IMR-90 (cell line): ENCODE data around the gene SURF4. TPM values are rescaled to one million over a fixed set of nuclear protein-coding genes. Genes with fewer than 3 reads are reported as not detected.
A peak's percentile ranks its signal among the peaks of the same experiment; 100 is the strongest.

Experiments used
- ATAC-seq: fragments of 200-7000 bp; cut with Tn5 transposase; 2 replicates; pipeline ENCODE4 v1.9.1; 2020; ENCODE audit warnings: low read depth, mild to moderate bottlenecking, moderate library complexity
- BruUV-seq: library from RNA; stranded (reverse); fragments of 400-500 nt; replicated peaks from 2 replicates; lab custom pipeline; 2021; lab: Mats Ljungman, UMichigan
- CTCF ChIA-PET: fragments of 300-600 bp; formaldehyde crosslinking; extraction: SDS; loops from one replicate; lab custom pipeline; 2021; ENCODE audit warnings: antibody characterized with exemption; lab: Yijun Ruan, JAX
- POLR2A ChIA-PET: fragments of 300-600 bp; sonication (Branson Sonifier 250); formaldehyde crosslinking; loops from one replicate; lab custom pipeline; 2022; ENCODE audit warnings: antibody characterized with exemption; ENCODE audit not compliant: unreplicated experiment; lab: Charles Lee
- DNase-seq: peaks from one replicate; pipeline ENCODE4 v3.0.0; 2013
- H2AFZ ChIP-seq: replicated peaks from 2 replicates; pipeline ENCODE3; 2013; ENCODE audit warnings: low read length, mild to moderate bottlenecking; ENCODE audit not compliant: poor library complexity
- H2AK5ac ChIP-seq: 2 replicates; pipeline ENCODE4 v1.6.1; 2013; ENCODE audit warnings: low read depth, low read length, inconsistent platforms
- H2AK9ac ChIP-seq: replicated peaks from 2 replicates; pipeline ENCODE3; 2013; ENCODE audit warnings: mild to moderate bottlenecking, low read depth, low read length, moderate library complexity; ENCODE audit not compliant: poor library complexity
- H2BK120ac ChIP-seq: 2 replicates; pipeline ENCODE4 v1.6.1; 2013; ENCODE audit warnings: low read depth, low read length, inconsistent platforms
- H2BK15ac ChIP-seq: 3 replicates; pipeline ENCODE4 v1.6.1; 2013; ENCODE audit warnings: low read depth, low read length, inconsistent platforms
- H2BK20ac ChIP-seq: 2 replicates; pipeline ENCODE4 v1.6.1; 2013; ENCODE audit warnings: low read depth, mild to moderate bottlenecking, inconsistent platforms, low read length, moderate library complexity
- H2BK5ac ChIP-seq: 2 replicates; pipeline ENCODE4 v1.6.1; 2013; ENCODE audit warnings: mild to moderate bottlenecking, low read depth, low read length, inconsistent platforms; ENCODE audit not compliant: poor library complexity, severe bottlenecking
- H3K14ac ChIP-seq: replicated peaks from 2 replicates; pipeline ENCODE4 v1.6.1; 2013; ENCODE audit warnings: low read depth, low read length, inconsistent platforms
- H3K18ac ChIP-seq: 2 replicates; pipeline ENCODE4 v1.6.1; 2013; ENCODE audit warnings: low read depth, low read length, control low read depth
- H3K23ac ChIP-seq: 2 replicates; pipeline ENCODE4 v1.6.1; 2013; ENCODE audit warnings: low read depth, low read length, inconsistent platforms
- H3K27ac ChIP-seq: 2 replicates; pipeline ENCODE4 v1.5.1; 2013; ENCODE audit warnings: mild to moderate bottlenecking, control low read depth, low read length; ENCODE audit not compliant: insufficient read depth
- H3K27me3 ChIP-seq: 2 replicates; pipeline ENCODE4 v1.6.1; 2013; ENCODE audit warnings: low read length; ENCODE audit not compliant: control insufficient read depth, insufficient read depth
- H3K36me3 ChIP-seq: 2 replicates; pipeline ENCODE4 v1.6.1; 2013; ENCODE audit warnings: low read length, mixed read lengths; ENCODE audit not compliant: control insufficient read depth, insufficient read depth
- H3K4ac ChIP-seq: 2 replicates; pipeline ENCODE4 v1.6.1; 2013; ENCODE audit warnings: low read depth, low read length, inconsistent platforms
- H3K4me1 ChIP-seq: 2 replicates; pipeline ENCODE4 v1.6.1; 2013; ENCODE audit warnings: low read length, mixed read lengths; ENCODE audit not compliant: control insufficient read depth, insufficient read depth
- H3K4me2 ChIP-seq: 2 replicates; pipeline ENCODE4 v1.6.1; 2013; ENCODE audit warnings: low read depth, mild to moderate bottlenecking, control low read depth, low read length, moderate library complexity
- H3K4me3 ChIP-seq: 2 replicates; pipeline ENCODE4 v1.5.1; 2013; ENCODE audit warnings: low read depth, mild to moderate bottlenecking, control low read depth, low read length, moderate library complexity; ENCODE audit not compliant: insufficient read depth
- H3K56ac ChIP-seq: 2 replicates; pipeline ENCODE4 v1.6.1; 2013; ENCODE audit warnings: low read length, inconsistent platforms; ENCODE audit not compliant: insufficient read depth; ENCODE audit errors: extremely low read depth
- H3K79me1 ChIP-seq, 2 experiments: 2 replicates each; pipeline ENCODE4 v1.6.1; 2013; ENCODE audit warnings: low read length in 2 of 2, inconsistent platforms in 1 of 2, low read depth in 1 of 2
- H3K9ac ChIP-seq: 2 replicates; pipeline ENCODE4 v1.6.1; 2013; ENCODE audit warnings: low read depth, low read length, control low read depth
- H3K9me1 ChIP-seq: 2 replicates; pipeline ENCODE4 v1.6.1; 2013; ENCODE audit warnings: low read length, inconsistent platforms; ENCODE audit not compliant: insufficient read depth
- H3K9me3 ChIP-seq: 2 replicates; pipeline ENCODE4 v1.6.1; 2013; ENCODE audit warnings: low read length; ENCODE audit not compliant: control insufficient read depth, insufficient read depth
- H4K20me1 ChIP-seq: 2 replicates; pipeline ENCODE4 v1.6.1; 2013; ENCODE audit warnings: low read length, inconsistent platforms; ENCODE audit not compliant: insufficient read depth
- H4K5ac ChIP-seq: 2 replicates; pipeline ENCODE4 v1.6.1; 2013; ENCODE audit warnings: mild to moderate bottlenecking, low read depth, low read length, control low read depth
- H4K8ac ChIP-seq, 2 experiments: 2 replicates each; pipeline ENCODE4 v1.6.1; 2013; ENCODE audit warnings: low read depth in 2 of 2, low read length in 2 of 2, control low read depth in 1 of 2, inconsistent platforms in 1 of 2
- H4K91ac ChIP-seq: 2 replicates; pipeline ENCODE4 v1.6.1; 2013; ENCODE audit warnings: low read depth, low read length, inconsistent platforms; ENCODE audit not compliant: insufficient read depth
- MAFK ChIP-seq: IDR thresholded peaks from 2 replicates; pipeline ENCODE4 v1.6.1; 2012; ENCODE audit warnings: low read depth, low read length, improper control_type of control experiment
- WGBS, 2 experiments: methylation state at CpG; one replicate each; pipeline versions ENCODE4 v1.1.5 to v1.1.7; 2013; ENCODE audit warnings: missing lambda C conversion rate in 2 of 2; ENCODE audit not compliant: insufficient read length in 1 of 2; ENCODE audit errors: extremely low coverage in 2 of 2; 5-methylcytosine and 5-hydroxymethylcytosine counted together
- dilution Hi-C: fragments of 300-500 bp; cut with HindIII; formaldehyde crosslinking; loops from one replicate; pipeline ENCODE4 v1.14.3; 2018; ENCODE audit warnings: low sequenced_read_pairs; ENCODE audit not compliant: unreplicated experiment
- in situ Hi-C: fragments of 300-500 bp; cut with MboI; formaldehyde crosslinking; loops from 3 replicates; pipeline ENCODE4 v1.14.3; 2019; ENCODE audit warnings: low sequenced_read_pairs, inconsistent platforms, mixed read lengths
- intact Hi-C: fragments of 100-400 bp; cut with micrococcal nuclease; formaldehyde crosslinking; loops from 2 replicates; pipeline ENCODE4 v1.10.0; 2022
- polyA plus RNA-seq, 3 experiments: library from polyadenylated mRNA; depleted of rRNA; stranded (reverse); fragments of >200 nt; gene quantifications; 2 replicates each; pipeline ENCODE4 v1.2.3, GENCODE V29; 2012; ENCODE audit warnings: low replicate concordance in 1 of 3
- total RNA-seq: library from RNA; depleted of rRNA; stranded (reverse); fragments of >200 nt; gene quantifications from 2 replicates; pipeline ENCODE4 v1.2.3, GENCODE V29; 2012
- TF ChIP-seq, protein P1 (sequence below): conservative IDR thresholded peaks from 2 replicates; pipeline ENCODE4 v1.5.1; 2012; ENCODE audit warnings: mild to moderate bottlenecking, low read depth, low read length, improper control_type of control experiment

The SURF4 gene
- total and polyA plus RNA-seq, 2 of the 4 experiments (the other 2 are of a cell fraction): 307 to 532 TPM

DNA sequence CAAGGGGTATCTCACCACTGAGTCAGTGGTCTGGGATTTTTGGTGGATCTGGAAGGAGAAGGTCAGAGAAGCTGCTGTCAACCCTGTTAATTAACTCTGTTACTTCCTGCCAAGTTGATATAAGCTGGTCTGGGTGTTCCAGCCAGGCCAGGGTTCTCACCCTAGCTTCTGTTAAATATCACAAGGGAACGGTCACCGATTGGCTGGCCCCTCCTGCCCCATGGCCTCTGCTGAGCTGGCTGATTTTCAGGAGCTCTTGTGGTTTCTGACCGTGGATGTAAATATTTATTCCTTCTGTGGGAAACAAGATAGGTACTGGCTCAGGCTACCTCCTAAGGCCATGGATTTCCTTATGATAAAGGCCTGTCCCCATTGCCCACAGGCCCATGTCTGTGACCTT lies 47.4 kb upstream of the SURF4 start:
- no TSS peak for BruUV-seq

More for the DNA sequence above, 47.4 kb upstream of the SURF4 start:
- intact Hi-C loops (loop anchor here (5.0 kb wide), 1 partner anchor 34 kb away; the partner anchor contains the start of gene CACFD1), dilution Hi-C loops (no loop called here), in situ Hi-C loops (no loop called here)
- Histone ChIP-seq H3K9me1 (peaks cover 14% of the 10 kb centered on the region), H3K27ac (no peak overlapping the region; the same call in 1 of the 2 replicates), H3K4me2 (no peak overlapping the region; the same call in 1 of the 2 replicates), H2AK5ac (peak overlapping the region; percentile 73; the same call in 1 of the 2 replicates), H3K36me3 (peaks cover 4% of the 10 kb centered on the region; the same call in 1 of the 2 replicates), H3K9me3 (no peaks in the 10 kb centered on the region), H3K27me3 (peaks cover 7% of the 10 kb centered on the region; the same call in 1 of the 2 replicates), H3K23ac (no peak overlapping the region), H3K4me3 (no peak overlapping the region), H2AK9ac (peak overlapping the region; percentile 50), H2BK5ac (no peak overlapping the region), H3K4ac (no peak overlapping the region), H3K79me1 (peaks cover 0 to 3% of the 10 kb centered on the region in 2 experiments; a peak in 1 of 4 replicates), H3K14ac (no peak overlapping the region), H4K5ac (no peak overlapping the region), H4K8ac (no peak overlapping the region), H3K56ac (peak overlapping the region; percentile 1; the same call in 1 of the 2 replicates), H3K4me1 (peaks cover 8% of the 10 kb centered on the region; the same call in 1 of the 2 replicates), H2BK120ac (no peak overlapping the region), H2BK15ac (no peak overlapping the region), H3K18ac (no peak overlapping the region), H2AFZ (no peak overlapping the region), H4K91ac (no peak overlapping the region), H2BK20ac (no peak overlapping the region), H3K9ac (no peak overlapping the region), H4K20me1 (peaks cover 8% of the 10 kb centered on the region; the same call in 1 of the 2 replicates)
- ChIA-PET CTCF (no interaction called here), POLR2A (no interaction called here)
- TF ChIP-seq MAFK: peak; percentile 24; the same call in 1 of the 2 replicates
- TF ChIP-seq, protein P1, sequence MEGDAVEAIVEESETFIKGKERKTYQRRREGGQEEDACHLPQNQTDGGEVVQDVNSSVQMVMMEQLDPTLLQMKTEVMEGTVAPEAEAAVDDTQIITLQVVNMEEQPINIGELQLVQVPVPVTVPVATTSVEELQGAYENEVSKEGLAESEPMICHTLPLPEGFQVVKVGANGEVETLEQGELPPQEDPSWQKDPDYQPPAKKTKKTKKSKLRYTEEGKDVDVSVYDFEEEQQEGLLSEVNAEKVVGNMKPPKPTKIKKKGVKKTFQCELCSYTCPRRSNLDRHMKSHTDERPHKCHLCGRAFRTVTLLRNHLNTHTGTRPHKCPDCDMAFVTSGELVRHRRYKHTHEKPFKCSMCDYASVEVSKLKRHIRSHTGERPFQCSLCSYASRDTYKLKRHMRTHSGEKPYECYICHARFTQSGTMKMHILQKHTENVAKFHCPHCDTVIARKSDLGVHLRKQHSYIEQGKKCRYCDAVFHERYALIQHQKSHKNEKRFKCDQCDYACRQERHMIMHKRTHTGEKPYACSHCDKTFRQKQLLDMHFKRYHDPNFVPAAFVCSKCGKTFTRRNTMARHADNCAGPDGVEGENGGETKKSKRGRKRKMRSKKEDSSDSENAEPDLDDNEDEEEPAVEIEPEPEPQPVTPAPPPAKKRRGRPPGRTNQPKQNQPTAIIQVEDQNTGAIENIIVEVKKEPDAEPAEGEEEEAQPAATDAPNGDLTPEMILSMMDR: no peak
- ATAC-seq: peak; percentile 85
- no CpG with 5 or more reads among the region's 3 CpGs for WGBS, 2 experiments
- DNase-seq: peak; percentile 69
